B cell (primary cell): ENCODE data around the gene CCNA1.

Experiments used
- EZH2 ChIP-seq: IDR thresholded peaks from 2 replicates; pipeline ENCODE4 v1.6.1; 2012; ENCODE audit warnings: borderline replicate concordance, low read depth, mild to moderate bottlenecking, moderate library complexity, low read length; ENCODE audit not compliant: insufficient read depth, poor library complexity, severe bottlenecking
- TF ChIP-seq, protein P1 (sequence below): fragments of 200-600 bp; IDR thresholded peaks from one replicate; pipeline ENCODE4 v1.8.0; 2022; ENCODE audit warnings: antibody characterized with exemption, mild to moderate bottlenecking

DNA sequence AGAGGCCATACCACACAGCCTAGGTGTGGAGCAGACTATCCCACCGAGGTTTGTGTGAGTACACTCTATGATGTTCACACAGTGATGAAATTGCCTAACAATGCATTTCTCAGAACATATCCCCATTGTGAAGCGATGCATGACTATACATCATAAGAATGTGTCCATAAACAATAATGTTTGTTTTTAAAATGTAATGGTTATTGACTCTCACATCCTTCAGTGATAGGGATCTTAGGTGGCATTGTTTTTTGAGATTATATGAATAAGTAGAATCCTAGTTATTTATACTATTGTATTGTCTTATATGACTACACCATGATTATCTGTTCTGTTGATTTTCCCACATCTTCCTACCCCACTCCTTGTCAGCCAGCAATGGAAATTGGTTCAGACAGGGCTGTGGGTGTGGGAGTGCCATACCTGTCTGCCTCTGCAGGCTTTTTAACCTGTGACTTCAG, 13.6 kb downstream of the CCNA1 start:
- TF ChIP-seq, protein P1, sequence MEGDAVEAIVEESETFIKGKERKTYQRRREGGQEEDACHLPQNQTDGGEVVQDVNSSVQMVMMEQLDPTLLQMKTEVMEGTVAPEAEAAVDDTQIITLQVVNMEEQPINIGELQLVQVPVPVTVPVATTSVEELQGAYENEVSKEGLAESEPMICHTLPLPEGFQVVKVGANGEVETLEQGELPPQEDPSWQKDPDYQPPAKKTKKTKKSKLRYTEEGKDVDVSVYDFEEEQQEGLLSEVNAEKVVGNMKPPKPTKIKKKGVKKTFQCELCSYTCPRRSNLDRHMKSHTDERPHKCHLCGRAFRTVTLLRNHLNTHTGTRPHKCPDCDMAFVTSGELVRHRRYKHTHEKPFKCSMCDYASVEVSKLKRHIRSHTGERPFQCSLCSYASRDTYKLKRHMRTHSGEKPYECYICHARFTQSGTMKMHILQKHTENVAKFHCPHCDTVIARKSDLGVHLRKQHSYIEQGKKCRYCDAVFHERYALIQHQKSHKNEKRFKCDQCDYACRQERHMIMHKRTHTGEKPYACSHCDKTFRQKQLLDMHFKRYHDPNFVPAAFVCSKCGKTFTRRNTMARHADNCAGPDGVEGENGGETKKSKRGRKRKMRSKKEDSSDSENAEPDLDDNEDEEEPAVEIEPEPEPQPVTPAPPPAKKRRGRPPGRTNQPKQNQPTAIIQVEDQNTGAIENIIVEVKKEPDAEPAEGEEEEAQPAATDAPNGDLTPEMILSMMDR: no peak
- TF ChIP-seq EZH2: no peak
